SU-DHL-6 (cell line): ENCODE measurements around the gene IFNL4.
"Not testable (repeated sequence)": the region's sequence is repeated elsewhere in the genome, so short reads cannot be mapped to it uniquely, and the experiment has no call there.

Experiments
- H2AFZ ChIP-seq: fragments of 200-600 bp; sonication (generic); 2 replicates; pipeline ENCODE4 v1.6.1; 2014; ENCODE audit warnings: low read depth, mild to moderate bottlenecking, moderate library complexity, mixed read lengths, antibody characterized with exemption, low read length; ENCODE audit not compliant: severe bottlenecking
- H3F3A ChIP-seq: fragments of 200-600 bp; shearing (Covaris generic); 2 replicates; pipeline ENCODE4 v1.6.0; 2016; ENCODE audit warnings: antibody characterized with exemption, mild to moderate bottlenecking; ENCODE audit not compliant: insufficient read depth
- H3K27ac ChIP-seq: fragments of 200-600 bp; sonication (generic); 2 replicates; pipeline ENCODE4 v1.5.1; 2016; ENCODE audit warnings: low read depth, mild to moderate bottlenecking, low read length, moderate library complexity, mixed read lengths
- H3K27me3 ChIP-seq: fragments of 200-600 bp; sonication (generic), shearing (Covaris generic); 2 replicates; pipeline ENCODE4 v1.6.0; 2014; ENCODE audit warnings: mild to moderate bottlenecking, low read length
- H3K36me3 ChIP-seq: fragments of 200-600 bp; sonication (generic); 2 replicates; pipeline ENCODE4 v1.6.1; 2014; ENCODE audit warnings: mild to moderate bottlenecking, low read length, mixed read lengths
- H3K4me2 ChIP-seq: fragments of 300-600, 200-600 bp; shearing (Covaris generic), sonication (generic); 2 replicates; pipeline ENCODE4 v1.6.0; 2014; ENCODE audit warnings: low read length, low read depth, mild to moderate bottlenecking; ENCODE audit not compliant: poor library complexity, severe bottlenecking
- H3K4me3 ChIP-seq: fragments of 200-600 bp; sonication (generic); 2 replicates; pipeline ENCODE4 v1.5.1; 2014; ENCODE audit warnings: antibody characterized with exemption, low read length, mild to moderate bottlenecking, mixed read lengths; ENCODE audit not compliant: insufficient read depth, poor library complexity, severe bottlenecking
- H3K79me2 ChIP-seq: fragments of 200-600 bp; sonication (generic); 2 replicates; pipeline ENCODE4 v1.6.1; 2014; ENCODE audit warnings: mild to moderate bottlenecking, low read length, moderate library complexity; ENCODE audit not compliant: insufficient read depth
- H3K9ac ChIP-seq: fragments of 200-600 bp; sonication (generic); 2 replicates; pipeline ENCODE4 v1.7.0; 2014; ENCODE audit warnings: mild to moderate bottlenecking, low read length
- H3K9me2 ChIP-seq: fragments of 200-600 bp; sonication (generic); replicated peaks from 2 replicates; pipeline ENCODE4 v1.6.1; 2014; ENCODE audit warnings: low read length; ENCODE audit not compliant: insufficient read depth
- H3K9me3 ChIP-seq: fragments of 200-600 bp; sonication (generic); 2 replicates; pipeline ENCODE4 v1.6.1; 2014; ENCODE audit warnings: low read length, mixed read lengths; ENCODE audit not compliant: insufficient read depth
- H4K20me1 ChIP-seq: fragments of 200-600 bp; sonication (generic); 2 replicates; pipeline ENCODE4 v1.6.1; 2014; ENCODE audit warnings: low read depth, mild to moderate bottlenecking, antibody characterized with exemption, low read length, moderate library complexity, mixed read lengths
- EZH2phosphoT487 ChIP-seq: fragments of 200-600 bp; sonication (generic), shearing (Covaris generic); conservative IDR thresholded peaks from 2 replicates; pipeline ENCODE4 v1.6.1; 2018; ENCODE audit warnings: mild to moderate bottlenecking, antibody characterized with exemption, low read length, moderate library complexity, mixed read lengths
- TF ChIP-seq, protein P1 (sequence below): fragments of 200-600 bp; sonication (generic); IDR thresholded peaks from one replicate; pipeline ENCODE4 v1.5.1; 2017; ENCODE audit warnings: antibody characterized with exemption, mild to moderate bottlenecking, low read length, moderate library complexity; ENCODE audit not compliant: insufficient read depth, poor library complexity, severe bottlenecking

The IFNL4 gene

DNA sequence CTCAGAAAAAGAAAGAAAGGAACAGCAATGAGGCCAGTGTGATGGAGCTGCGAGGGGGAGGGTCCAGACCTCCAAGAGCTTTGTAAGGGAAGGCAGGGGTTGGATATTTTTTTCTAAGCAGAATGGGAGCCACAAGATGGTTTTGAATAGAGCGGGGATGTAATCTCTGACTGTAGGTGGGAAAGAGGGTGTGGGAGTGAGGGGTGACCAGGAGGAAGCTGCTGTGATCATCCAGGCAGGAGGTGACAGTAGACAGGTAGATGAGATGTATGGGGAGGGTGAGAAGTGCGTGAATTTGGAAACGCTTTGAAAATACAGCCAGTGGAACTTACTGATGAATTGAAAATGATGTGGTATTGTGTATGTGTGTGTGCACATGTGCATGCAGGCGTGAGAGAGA, 26.9 kb upstream of the IFNL4 start:
- Histone ChIP-seq H3K27ac (no peak overlapping the region), H4K20me1 (no peaks in the 10 kb centered on the region), H3K9ac (no peak overlapping the region), H3F3A (no peaks in the 10 kb centered on the region), H3K36me3 (no peaks in the 10 kb centered on the region), H3K27me3 (no peaks in the 10 kb centered on the region), H3K9me2 (no peaks in the 10 kb centered on the region), H3K79me2 (no peaks in the 10 kb centered on the region), H2AFZ (no peak overlapping the region), H3K9me3 (no peaks in the 10 kb centered on the region), H3K4me3 (no peak overlapping the region), H3K4me2 (no peak overlapping the region)
- TF ChIP-seq, protein P1, sequence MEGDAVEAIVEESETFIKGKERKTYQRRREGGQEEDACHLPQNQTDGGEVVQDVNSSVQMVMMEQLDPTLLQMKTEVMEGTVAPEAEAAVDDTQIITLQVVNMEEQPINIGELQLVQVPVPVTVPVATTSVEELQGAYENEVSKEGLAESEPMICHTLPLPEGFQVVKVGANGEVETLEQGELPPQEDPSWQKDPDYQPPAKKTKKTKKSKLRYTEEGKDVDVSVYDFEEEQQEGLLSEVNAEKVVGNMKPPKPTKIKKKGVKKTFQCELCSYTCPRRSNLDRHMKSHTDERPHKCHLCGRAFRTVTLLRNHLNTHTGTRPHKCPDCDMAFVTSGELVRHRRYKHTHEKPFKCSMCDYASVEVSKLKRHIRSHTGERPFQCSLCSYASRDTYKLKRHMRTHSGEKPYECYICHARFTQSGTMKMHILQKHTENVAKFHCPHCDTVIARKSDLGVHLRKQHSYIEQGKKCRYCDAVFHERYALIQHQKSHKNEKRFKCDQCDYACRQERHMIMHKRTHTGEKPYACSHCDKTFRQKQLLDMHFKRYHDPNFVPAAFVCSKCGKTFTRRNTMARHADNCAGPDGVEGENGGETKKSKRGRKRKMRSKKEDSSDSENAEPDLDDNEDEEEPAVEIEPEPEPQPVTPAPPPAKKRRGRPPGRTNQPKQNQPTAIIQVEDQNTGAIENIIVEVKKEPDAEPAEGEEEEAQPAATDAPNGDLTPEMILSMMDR = no peak
- no peak for TF ChIP-seq EZH2phosphoT487

DNA sequence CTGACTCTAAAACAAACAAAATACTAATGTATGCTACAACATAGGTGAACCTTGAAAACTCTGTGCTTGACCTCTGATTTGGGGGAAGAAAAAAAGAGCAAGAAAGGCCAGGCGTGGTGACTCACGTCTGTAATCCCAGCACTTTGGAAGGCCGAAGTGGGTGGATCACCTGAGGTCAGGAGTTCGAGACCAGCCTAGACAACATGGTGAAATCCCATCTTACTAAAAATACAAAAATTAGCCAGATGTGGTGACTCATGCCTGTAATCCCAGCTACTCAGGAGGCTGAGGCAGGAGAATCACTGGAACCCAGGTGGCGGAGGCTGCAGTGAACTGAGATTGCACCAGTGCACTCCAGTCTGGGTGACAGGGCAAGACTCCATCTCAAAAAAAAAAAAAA, 25.2 kb upstream of the IFNL4 start:
- not testable (repeated sequence) for H3K79me2 ChIP-seq, H3K9ac ChIP-seq, H3K9me2 ChIP-seq, H3K27me3 ChIP-seq, H4K20me1 ChIP-seq, H2AFZ ChIP-seq, H3K36me3 ChIP-seq, H3K4me2 ChIP-seq, H3K4me3 ChIP-seq, H3F3A ChIP-seq, H3K9me3 ChIP-seq, H3K27ac ChIP-seq

DNA sequence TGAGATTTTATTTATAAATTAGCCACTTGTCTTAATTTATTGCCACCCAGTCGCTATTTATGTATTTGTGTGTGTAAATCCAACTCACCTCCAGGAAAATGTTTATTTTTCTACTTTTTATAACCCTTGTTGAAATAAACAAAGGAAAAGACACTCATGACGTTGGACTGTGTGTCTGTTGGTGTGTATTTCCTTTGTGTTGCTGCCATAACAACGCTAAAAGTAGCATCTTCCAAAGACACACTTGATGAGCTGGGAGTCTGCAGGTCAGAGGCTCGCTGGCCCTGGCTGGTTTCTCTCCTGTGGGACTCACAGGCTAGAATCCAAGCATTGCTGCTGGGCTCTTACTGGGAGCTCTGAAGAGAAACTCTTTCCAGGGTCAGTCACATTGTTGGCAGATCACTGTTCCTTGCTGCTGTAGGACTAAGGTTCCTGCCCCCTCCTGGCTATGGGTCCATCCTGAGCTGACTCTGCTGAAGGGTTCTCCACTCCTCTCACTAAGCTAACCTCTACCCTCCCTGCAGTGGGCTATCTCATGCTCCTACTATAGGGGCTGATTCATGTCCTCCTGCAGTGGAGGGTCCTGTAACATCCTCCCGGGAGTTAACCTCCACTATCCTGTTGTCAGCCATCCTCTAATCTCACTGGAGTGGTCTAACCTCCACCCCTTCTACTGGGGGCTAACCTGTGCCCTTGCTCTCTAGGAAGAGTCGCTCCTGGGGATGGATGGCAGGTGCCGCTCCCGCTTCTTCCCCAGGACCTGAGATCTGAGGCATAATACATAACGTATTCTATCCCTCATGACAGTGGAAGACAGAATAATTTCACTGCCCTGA, 21.6 kb upstream of the IFNL4 start:
- H3K27ac ChIP-seq = no peak overlapping the region
- H3K9ac ChIP-seq = no peak overlapping the region
- H3K4me2 ChIP-seq = no peak overlapping the region

DNA sequence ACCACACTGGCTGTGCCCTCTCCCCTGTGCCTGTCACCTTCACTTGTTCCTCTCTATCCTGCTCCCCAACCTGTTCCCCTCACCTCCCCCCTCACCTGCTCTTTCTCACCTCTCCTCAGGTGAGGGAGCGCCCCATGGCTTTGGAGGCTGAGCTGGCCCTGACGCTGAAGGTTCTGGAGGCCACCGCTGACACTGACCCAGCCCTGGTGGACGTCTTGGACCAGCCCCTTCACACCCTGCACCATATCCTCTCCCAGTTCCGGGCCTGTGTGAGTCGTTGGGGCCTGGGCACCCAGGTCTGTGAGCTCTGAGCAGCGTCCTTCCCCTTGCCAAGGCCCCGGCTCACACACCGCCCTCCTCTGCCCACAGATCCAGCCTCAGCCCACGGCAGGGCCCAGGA, 20.7 kb upstream of the IFNL4 start:
- not testable (repeated sequence) for H3K79me2 ChIP-seq, H3F3A ChIP-seq, H3K9ac ChIP-seq, H3K4me3 ChIP-seq, H3K36me3 ChIP-seq, H3K9me2 ChIP-seq, H4K20me1 ChIP-seq, H3K27me3 ChIP-seq, H3K9me3 ChIP-seq, H3K27ac ChIP-seq, H2AFZ ChIP-seq, H3K4me2 ChIP-seq

More for the DNA sequence above, 21.6 kb upstream of the IFNL4 start:
- Histone ChIP-seq H2AFZ (no peak overlapping the region), H3K4me3 (no peak overlapping the region), H3K36me3 (no peaks in the 10 kb centered on the region), H3K27me3 (no peaks in the 10 kb centered on the region), H3K79me2 (no peaks in the 10 kb centered on the region), H4K20me1 (no peaks in the 10 kb centered on the region), H3F3A (no peaks in the 10 kb centered on the region), H3K9me3 (no peaks in the 10 kb centered on the region), H3K9me2 (no peaks in the 10 kb centered on the region)
- TF ChIP-seq, protein P1 = no peak
- TF ChIP-seq EZH2phosphoT487 = no peak

DNA sequence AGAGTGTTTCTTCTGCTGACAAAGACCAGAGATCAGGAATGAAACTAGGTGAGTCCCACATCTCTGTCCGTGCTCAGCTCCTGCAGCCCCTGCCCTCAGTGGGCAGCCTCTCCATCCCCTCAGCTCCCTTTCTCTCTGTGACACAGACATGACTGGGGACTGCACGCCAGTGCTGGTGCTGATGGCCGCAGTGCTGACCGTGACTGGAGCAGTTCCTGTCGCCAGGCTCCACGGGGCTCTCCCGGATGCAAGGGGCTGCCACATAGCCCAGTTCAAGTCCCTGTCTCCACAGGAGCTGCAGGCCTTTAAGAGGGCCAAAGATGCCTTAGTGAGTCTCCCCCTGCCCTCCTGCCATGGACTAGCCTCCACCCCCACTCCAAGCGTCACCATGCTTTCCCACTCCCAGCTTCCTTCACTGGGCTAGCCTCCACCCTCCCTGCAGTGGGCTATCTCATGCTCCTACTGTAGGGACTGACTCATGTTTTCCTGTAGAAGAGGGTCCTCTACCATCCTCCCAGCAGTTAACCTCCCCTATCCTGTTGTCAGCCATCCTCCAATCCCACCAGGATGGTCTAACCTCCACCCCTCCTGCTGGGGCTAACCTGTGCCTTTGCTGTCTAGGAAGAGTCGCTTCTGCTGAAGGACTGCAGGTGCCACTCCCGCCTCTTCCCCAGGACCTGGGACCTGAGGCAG, 20.0 kb upstream of the IFNL4 start:
- not testable (repeated sequence) for H3K79me2 ChIP-seq, H3K9me2 ChIP-seq, H3K4me3 ChIP-seq, H3F3A ChIP-seq, H3K36me3 ChIP-seq, H2AFZ ChIP-seq, H3K27ac ChIP-seq, H3K4me2 ChIP-seq, H3K27me3 ChIP-seq, H3K9me3 ChIP-seq, H3K9ac ChIP-seq, H4K20me1 ChIP-seq

DNA sequence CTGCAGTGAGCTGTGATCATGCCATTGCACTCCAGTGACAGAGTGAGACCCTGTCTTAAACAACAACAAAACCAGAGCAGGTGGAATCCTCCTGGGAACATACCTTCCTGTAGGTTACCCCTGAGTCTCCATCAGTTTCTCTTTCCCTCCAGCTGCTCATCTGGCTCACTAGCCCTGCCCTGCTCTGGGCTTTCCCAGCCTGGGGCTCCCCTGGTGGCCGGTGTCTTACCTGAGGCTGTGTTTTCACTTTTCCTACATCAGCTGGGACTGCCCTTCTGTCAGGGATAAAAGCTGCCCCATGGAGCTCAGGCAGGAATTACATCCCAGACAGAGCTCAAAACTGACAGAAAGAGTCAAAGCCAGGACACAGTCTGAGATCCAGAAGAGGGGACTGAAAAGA, 19.4 kb upstream of the IFNL4 start, which contains the start of gene IFNL2:
IFNL2 (plus strand) TSS at position 312 of the 400 bp plus-strand sequence. CDS start 173 bp downstream, outside the sequence.
- H3K4me3 ChIP-seq, H3K27me3 ChIP-seq, H4K20me1 ChIP-seq, H3K9me3 ChIP-seq, H3F3A ChIP-seq, H3K9me2 ChIP-seq, H3K79me2 ChIP-seq, H3K36me3 ChIP-seq, H3K27ac ChIP-seq, H3K4me2 ChIP-seq, H3K9ac ChIP-seq, H2AFZ ChIP-seq: not testable (repeated sequence)
